ENCODE results near the gene SEC62.
"Not testable (repeated sequence)": the region's sequence is repeated elsewhere in the genome, so short reads cannot be mapped to it uniquely, and the experiment has no call there.

Gene SEC62

DNA sequence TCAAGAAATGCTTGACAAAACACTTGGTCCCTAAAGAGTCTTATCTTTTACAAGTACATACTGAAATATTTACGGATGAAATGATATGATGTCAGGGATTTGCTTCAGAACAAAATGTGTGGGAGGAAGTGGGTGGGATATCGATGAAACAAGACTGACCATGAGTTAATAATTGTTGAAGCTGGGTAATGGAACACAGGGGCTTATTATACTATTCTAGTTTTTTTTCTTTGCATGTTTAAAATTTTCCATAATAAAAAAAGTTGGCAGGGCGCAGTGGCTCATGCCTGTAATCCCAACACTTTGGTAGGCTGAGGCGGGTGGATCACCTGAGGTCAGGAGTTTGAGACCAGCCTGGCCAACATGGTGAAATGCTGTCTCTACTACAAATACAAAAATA is 52.7 kb downstream of the SEC62 start:
- not testable (repeated sequence) for DNase-seq

DNA sequence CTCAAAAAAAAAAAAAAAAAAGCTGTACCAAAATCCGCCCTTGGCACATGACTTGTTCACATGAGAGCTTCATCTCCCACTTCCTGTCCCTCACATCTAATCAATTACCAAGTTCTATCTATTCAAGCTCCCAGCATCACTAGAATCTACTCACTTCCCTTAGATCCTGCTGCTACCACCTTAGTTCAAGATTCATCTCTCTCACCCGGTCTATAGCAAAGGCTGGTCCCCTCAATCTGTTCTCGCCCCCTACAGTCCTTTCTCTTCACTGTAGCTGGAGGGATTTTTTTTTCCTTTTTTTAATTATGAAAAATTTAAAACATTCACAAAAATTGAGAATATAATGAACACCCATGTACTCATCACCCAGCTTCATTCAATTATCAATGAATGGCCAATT is 54.5 kb downstream of the SEC62 start:
- no peak for DNase-seq

DNA sequence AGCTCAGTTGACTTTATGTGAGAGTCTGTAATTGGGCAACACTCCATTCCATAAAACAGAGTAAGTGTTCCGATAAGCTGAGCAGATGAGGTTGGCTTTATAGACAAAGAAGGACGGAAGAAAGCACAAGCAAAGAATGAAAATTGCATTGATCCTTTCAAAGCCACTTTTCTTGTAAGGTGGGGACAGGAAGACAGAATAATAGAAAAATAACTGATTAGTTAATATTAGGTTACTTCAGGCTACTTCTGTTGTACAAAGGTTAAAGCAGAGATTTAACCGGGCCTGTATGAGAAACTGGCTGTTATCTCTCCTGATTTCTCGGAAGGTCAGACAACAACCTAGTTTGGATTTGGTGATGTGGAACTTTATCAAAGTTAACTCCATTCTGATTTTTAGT is 55.7 kb downstream of the SEC62 start:
- no peak for DNase-seq

DNA sequence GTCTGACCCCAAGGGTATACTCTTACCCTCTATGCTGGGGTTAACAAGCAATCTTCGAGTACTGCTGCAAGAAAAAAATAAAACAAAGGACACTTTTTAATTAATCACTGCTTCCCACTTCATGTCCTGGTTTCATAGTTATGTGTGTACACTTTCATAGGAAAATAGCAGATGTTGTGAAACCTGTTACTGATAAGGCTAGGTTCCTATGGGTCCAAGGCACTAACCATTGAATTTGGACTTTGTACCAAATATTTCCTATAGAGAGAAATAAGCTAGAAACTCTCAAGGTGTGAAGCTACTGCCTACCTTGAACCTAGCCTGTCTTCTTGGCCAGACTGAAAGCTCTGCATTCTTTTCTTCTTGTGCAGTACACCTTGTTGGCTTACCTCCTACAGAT is 56.6 kb downstream of the SEC62 start:
- DNase-seq: no peak

DNA sequence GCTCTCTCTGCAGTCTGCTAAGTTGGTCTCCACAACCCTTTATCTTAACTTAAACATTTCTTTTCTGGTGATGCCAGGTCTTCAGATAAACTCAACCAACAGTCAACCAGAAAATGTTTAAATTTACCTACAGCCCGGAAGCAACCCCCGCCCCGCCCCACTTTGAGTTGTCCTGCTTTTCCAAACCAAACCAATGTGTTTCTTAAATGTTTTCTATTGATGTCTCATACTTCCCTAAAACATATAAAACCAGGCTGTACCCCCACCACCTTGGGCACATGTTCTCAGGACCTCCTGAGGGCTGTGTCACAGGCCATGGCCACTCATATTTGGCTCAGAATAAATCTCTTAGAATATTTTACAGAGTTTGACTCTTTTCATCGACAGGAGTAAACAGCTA is 58.0 kb downstream of the SEC62 start:
- DNase-seq: no peak

DNA sequence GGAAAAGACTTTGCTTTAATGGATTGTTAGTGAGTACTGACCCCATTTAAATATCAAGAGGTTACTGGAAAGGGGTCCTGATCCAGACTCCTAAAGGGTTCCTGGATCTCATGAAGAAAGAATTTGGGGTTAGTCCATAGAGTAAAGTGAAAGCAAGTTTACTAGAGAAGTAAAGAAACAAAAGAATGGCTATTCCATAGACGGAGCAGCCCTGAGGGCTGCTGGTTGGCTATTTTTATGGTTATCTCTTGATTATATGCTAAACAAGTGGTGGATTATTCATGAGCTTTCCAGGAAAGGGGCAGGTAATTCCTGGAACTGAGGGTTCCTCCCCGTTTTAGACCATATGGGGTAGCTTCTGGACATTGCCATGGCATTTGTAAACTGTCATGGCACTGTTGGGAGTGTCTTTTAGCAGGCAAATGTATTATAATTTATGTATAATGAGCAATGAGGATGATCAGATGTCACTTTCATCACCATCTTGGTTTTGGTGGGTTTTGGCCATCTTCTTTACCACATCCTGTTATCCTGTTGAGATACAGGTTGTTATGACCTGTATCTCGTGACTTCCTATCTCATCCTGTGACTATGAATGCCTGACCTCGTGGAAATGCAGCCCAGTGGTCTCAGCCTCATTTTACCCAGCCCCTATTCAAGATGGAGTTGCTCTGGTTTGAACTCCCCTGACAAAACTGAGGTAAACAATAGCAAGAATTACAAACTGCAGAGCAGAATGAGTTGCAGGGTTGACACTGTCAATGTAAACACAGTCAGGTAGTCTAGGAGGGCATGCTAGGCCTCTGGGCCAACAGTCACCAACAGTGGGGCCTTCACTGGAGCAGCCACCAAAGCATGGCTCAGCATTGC is 60.9 kb downstream of the SEC62 start:
- no peak for DNase-seq

DNA sequence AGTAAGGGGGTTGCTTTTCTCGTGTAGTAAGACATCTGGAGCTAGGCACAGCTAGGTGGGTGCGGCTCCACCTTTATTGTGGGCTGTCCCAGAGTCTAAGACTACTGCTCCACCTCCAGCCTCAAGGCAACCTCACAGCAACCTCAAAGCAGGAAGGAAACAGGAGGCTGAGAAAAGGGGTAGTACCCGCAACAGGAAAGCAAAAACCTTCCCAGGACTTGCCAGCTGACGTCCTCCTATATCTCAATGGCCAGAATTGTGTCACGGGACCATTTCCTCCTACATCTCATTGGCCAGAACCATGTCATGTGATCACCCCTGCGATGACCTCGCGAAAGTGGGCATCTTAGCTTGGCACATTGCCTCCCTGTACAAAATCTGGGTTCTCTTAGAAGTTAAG is 66.9 kb downstream of the SEC62 start:
- no peak for DNase-seq

DNA sequence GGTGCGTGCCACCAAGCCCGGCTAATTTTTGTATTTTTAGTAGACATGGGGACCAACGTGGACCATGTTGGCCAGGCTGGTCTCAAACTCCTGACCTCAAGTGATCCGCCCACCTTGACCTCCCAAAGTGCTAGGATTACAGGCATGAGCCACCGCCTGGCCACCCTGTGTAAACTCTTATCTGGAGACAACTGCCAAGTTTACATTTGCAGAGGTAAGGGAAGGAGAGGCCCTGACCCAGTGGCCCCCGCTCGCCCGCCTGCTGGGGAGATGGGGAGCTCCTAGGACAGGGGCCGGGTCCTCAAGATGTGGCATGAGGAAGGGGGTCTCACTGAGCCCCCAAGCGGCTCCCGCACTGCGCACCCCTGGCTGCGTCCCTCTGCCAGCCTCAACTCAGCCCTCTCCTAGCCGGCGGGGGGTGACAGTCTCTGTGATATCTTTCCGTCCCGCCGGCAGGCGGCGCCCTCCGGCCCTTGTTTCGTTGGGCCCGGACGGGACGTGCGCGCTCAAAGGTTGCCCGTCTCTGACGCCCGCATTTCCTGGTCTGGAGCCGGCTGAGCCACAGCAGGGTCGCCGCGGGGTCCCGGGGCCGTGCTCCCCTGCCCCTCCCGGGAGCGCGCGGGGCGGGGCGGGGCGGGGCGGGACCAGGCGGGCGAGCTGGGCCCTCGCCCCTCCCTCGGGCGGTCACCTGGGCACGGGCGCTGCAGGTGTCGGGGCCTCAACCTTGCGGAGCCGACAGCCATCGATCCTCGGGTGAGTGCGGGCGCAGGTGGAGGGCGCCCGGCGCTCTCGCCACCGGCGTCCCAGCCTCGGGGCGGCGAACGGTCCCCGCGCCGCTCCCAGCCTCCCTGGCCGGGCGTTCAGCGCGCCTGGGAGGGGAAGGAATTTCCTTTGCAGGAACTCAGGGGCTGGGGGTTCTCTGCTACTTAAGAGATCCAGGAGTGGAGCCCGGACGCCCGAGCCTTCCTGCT is 71.1 kb downstream of the SEC62 start, which contains the start of gene GPR160:
Gene GPR160, plus strand, starts transcription at position 533 of the 971 bp plus-strand sequence. CDS start 45,978 bp downstream, outside the sequence.
- DNase-seq: peak; percentile 83 to 89

DNA sequence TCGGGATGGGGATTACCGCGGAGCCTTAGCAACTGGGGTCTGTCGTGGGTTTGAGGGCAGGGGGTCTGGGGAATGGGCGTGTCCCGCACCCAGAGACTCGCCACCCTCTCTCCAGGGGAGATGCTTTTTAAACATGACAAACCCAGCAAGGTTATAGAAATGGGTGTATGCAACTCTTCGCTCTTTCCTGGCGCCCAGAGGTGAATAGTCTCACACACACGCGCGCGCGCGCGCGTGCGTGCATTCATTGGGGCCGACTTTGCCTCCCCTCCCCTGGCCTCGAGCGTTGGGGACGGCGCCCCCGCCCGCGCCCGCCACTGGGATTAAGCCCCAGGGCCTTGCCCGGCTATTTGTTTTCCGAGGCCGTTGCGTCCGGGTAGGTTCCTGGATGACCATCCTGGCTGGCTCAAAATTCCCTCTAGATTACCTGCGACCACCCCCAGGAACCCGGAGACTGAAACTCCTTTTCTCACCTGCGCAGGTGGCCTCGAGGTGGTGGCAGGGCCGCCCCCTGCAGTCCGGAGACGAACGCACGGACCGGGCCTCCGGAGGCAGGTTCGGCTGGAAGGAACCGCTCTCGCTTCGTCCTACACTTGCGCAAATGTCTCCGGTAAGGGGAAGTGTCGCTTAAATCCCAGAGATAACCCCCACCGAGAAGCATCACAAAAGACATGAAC is 72.0 kb downstream of the SEC62 start:
- DNase-seq: no peak

DNA sequence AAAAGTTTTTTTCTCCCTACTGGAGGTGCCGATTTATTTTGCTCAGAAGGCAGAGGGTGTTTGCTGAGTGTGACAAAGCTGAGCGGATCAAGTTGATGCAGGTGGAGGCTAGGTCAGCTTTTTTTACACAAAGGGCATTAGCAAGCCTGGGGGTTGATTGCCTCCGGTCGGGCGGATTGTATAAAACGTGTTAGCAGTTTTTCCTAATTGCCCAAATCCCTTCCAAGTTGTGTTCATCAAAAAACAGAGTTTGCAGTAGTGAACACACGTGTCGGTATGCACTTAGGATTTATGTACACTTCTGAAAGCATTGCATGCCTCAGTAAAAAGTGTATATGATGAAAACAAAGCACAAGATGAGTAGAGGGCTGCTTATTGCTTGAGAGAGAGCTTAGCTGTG is 73.8 kb downstream of the SEC62 start:
- no peak for DNase-seq

DNA sequence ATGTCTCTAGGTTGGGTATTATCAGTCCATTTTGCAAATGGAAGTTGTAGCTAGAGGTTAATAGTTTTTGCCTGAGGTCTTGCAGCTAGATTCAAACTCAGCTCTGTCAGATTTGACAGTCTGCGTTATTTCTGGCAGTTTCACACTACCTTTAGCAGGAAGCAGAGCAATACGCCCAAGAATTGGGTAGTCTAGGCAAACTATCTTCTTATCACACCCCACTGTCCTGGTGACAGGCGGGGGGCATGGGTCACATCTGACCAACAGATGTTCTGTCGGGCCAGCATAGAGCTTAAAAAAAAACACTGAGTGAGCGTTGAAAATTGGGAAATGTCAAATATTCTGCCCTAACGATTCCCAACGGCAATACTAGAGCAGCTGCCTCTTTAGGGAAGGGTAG is 76.9 kb downstream of the SEC62 start:
- DNase-seq: no peak

DNA sequence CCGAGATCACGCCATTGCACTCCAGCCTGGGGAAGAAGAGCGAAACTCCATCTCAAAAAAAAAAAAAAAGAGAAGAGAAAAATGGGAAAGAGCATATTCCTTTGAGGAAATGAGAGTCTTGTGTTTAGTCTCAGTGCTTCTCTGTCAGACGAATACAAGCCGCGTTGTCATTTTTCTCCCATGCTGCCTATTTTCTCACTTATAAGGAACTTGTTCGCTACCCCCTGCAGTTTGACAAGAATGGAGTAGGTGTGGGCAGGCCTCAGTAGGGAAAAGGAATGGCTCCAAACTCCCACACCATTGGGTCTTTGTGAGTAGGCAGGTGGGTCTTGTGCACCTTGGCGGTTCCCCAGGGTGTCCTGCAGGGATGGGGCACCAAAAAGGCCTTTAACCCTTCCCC is 77.7 kb downstream of the SEC62 start:
- DNase-seq: no peak

DNA sequence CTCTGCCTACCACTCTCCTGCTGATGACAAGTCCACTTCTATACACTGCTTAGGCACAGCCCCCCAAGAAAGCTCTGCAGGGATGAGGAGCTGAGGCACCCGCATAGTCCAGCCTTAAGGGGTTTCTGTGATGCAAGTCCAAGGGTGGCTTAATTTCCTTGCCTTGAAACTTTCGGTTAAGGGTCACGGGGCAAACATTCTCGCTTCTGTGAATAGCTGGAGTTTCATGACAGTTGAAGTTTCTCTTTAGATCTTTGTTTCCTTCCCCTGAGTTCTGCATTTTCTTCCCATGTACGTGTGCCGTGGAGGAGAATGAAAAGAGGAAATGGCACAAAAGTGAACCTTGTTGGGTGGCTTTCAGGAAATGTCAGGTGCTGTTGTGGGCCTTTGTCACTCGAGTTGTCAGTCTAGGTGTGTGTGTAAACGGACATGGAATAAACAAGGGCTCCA is 78.2 kb downstream of the SEC62 start:
- DNase-seq: no peak

DNA sequence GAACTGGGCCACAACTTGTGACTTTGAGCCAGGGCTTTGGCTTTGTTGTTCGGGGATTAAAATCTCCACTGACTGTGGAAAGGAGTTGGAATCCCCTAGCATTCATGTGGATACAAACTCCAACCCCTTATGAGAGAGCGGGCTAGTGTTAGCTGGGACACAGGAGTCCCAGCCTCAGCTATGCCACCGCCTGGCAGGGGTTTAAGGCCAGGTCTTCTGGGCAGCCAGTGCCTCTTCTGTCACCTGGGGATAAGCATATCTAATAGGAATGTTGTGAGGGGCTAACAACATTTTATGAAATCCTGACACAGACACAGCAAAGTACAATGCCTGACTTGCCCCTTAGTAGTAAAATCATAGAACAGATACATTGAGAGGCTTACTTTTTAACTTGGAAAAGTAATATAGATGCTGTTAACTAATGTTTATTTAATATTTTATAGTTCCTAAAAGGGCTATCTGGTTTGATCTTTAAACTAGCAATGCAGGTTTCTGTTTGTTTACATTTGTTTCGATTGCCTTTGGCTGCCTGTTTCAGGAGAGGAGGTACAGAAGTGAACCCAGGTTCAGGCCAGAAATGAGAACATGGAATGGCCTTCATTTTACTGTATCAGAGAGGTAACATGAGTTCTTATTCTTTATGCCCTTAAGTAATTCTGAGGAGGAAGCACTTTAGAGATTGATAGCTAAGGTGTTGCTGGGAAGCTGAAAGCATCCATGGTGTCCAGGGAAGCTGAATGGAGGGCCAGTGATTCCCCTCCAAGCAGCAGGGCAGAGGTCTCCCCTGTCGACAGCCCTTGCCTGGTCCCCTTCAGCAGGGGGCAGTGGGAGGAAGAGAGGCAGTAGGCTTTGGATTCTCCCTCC is 79.9 kb downstream of the SEC62 start:
- no peak for DNase-seq

DNA sequence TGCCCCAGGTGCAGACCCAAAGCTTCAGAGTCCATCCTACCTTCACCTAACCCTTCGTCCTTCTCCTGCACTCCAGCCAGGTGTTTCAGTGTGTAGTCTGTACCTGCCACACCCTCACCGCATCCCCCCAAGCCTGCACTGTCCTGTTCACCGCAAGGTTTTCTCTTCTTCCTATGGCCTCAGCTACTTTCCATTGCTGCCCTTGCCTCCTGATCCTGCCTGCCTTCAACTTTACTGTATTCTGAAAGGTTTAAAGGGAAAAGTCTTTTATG is 80.5 kb downstream of the SEC62 start:
- no peak for DNase-seq
